ENCODE results near the gene SOX9. TPM values are rescaled to one million over a fixed set of nuclear protein-coding genes. Genes with fewer than 3 reads are reported as not detected.

The SOX9 gene
- 12.6 and 14.1 TPM in 2 replicates for total RNA-seq

DNA sequence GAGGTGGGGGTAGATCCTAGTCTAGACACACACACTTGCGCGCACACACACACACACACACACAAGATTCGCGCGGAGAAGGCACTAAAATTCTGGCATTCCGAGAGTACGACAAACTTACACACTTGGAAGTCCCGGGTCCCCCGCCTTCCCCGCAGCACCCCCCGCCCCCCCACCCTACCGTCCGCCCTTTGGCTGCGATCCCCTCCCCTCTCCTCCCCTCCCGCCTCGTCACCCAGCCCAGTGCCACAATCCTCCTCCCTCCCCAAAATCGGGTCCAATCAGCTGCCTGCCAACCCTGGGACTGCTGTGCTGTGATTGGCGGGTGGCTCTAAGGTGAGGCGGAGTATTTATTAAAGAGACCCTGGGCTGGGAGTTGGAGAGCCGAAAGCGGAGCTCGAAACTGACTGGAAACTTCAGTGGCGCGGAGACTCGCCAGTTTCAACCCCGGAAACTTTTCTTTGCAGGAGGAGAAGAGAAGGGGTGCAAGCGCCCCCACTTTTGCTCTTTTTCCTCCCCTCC lies at the start of gene SOX9:
Gene SOX9, plus strand, starts transcription at position 379 of the 522 bp plus-strand sequence. CDS start 372 bp downstream, outside the sequence.

